ENCODE results near the gene MLF2. TPM values are rescaled to one million over a fixed set of nuclear protein-coding genes. Genes with fewer than 3 reads are reported as not detected.
A peak's percentile ranks its signal among the peaks of the same experiment; 100 is the strongest.

MLF2 gene
- total RNA-seq, 1 donor from 2014 or later: 73.6 TPM

DNA sequence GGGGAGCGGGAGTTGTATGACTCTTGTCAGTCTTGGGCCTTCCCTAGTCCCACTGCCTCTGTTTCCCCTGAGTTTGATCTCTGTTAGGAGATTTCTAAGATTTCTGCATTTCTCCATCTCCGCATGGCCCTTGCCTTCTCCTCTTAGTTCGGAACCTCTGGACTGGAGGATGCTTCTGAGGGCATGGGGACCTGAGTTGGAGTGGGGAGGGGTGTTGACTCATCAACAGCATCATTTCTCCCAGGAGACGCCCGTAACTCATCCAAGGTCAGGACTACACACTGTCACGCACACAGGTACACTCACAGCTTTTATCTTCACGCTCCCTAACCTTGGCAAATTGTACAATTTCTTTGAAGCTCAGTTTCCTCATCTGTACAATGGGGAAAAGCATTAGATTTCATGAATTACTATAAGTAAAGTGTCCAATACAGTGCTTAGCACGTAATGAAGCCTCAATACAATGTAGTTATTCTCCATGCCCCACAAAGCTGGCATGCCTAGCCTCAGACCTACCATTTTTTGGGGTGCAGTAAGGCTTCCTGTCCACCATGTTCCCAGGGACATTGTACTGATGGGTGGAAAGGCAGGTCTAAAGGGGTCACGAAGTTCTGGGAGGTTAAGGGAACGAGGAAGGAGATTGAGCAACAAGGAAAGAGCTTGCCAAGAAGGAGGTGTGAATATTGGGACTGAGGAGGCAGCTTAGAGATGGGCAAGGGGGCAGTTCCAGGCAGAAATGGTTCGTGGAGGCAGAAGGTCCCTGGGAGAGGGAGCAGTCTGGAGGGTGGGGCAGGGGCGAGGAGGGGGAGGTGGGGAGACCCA, 18.8 kb upstream of the MLF2 start:
- peaks cover 22 to 31% (median 22%) of the 10 kb centered on the region in 3 donors for H3K4me1 ChIP-seq (ENCODE audit: control insufficient read depth in 3 of 3, insufficient read depth in 3 of 3, low read length in 3 of 3)

DNA sequence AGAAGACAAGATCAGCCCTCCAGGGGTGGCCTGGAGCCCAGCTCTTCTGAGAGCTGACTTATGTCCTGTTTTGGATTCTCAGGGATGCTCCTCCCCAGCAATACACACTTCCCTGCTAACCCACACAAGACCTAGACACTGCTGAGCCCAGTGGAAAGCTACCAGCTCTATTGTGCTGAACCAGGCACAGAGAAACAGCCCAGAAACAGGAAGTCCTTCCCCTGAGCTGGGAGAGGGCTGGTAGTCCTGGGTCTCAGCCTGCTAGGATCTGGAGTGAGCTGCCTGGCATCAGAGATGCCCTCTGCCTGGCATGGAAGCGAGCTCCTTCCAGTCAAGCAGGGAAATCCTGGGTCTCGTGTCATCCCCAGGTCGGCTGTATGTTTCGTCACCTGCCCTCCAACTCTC, 18.2 kb upstream of the MLF2 start:
- no peak overlapping the region for H3K9ac ChIP-seq (ENCODE audit: low read depth in 1 of 3, low read length in 3 of 3)
- H3K4me1 ChIP-seq (ENCODE audit: control insufficient read depth in 3 of 3, insufficient read depth in 3 of 3, low read length in 3 of 3): peaks cover 22 to 31% (median 22%) of the 10 kb centered on the region in 3 donors
- no peaks in the 10 kb centered on the region for H3K9me3 ChIP-seq (ENCODE audit: control insufficient read depth in 3 of 3, low read length in 3 of 3)
- peaks cover 0 to 7% (median 2%) of the 10 kb centered on the region in 3 donors for H3K36me3 ChIP-seq (ENCODE audit: control insufficient read depth in 3 of 3, insufficient read depth in 3 of 3, low read length in 3 of 3)
- H3K4me3 ChIP-seq (ENCODE audit: low read length in 3 of 3): no peak overlapping the region
- H3K27me3 ChIP-seq (ENCODE audit: control insufficient read depth in 3 of 3, insufficient read depth in 3 of 3, low read length in 3 of 3): no peaks in the 10 kb centered on the region
- H3K27ac ChIP-seq (ENCODE audit: low read depth, low read length): no peak overlapping the region

More for the DNA sequence above, 18.8 kb upstream of the MLF2 start:
- Histone ChIP-seq H3K27me3 (ENCODE audit: control insufficient read depth in 3 of 3, insufficient read depth in 3 of 3, low read length in 3 of 3) (no peaks in the 10 kb centered on the region), H3K4me3 (ENCODE audit: low read length in 3 of 3) (no peak overlapping the region), H3K27ac (ENCODE audit: low read depth, low read length) (no peak overlapping the region), H3K9ac (ENCODE audit: low read depth in 1 of 3, low read length in 3 of 3) (no peak overlapping the region), H3K36me3 (ENCODE audit: control insufficient read depth in 3 of 3, insufficient read depth in 3 of 3, low read length in 3 of 3) (peaks cover 0 to 7% (median 2%) of the 10 kb centered on the region in 3 donors), H3K9me3 (ENCODE audit: control insufficient read depth in 3 of 3, low read length in 3 of 3) (no peaks in the 10 kb centered on the region)

GRCh38 chr12:6770600-6770999, 17.7 kb upstream of the MLF2 start:
- peaks cover 0 to 3% (median 0%) of the 10 kb centered on the region in 3 donors for H3K27me3 ChIP-seq (ENCODE audit: control insufficient read depth in 3 of 3, insufficient read depth in 3 of 3, low read length in 3 of 3)
- H3K36me3 ChIP-seq (ENCODE audit: control insufficient read depth in 3 of 3, insufficient read depth in 3 of 3, low read length in 3 of 3): peaks cover 0 to 7% (median 2%) of the 10 kb centered on the region in 3 donors
- H3K4me1 ChIP-seq (ENCODE audit: control insufficient read depth in 3 of 3, insufficient read depth in 3 of 3, low read length in 3 of 3): peaks cover 23 to 35% (median 26%) of the 10 kb centered on the region in 3 donors
- no peak overlapping the region for H3K4me3 ChIP-seq (ENCODE audit: low read length in 3 of 3)
- no peak overlapping the region for H3K27ac ChIP-seq (ENCODE audit: low read depth, low read length)
- no peaks in the 10 kb centered on the region for H3K9me3 ChIP-seq (ENCODE audit: control insufficient read depth in 3 of 3, low read length in 3 of 3)
- H3K9ac ChIP-seq (ENCODE audit: low read depth in 1 of 3, low read length in 3 of 3): no peak overlapping the region

GRCh38 chr12:6770094-6770493, 17.2 kb upstream of the MLF2 start:
- H3K4me1 ChIP-seq (ENCODE audit: control insufficient read depth in 3 of 3, insufficient read depth in 3 of 3, low read length in 3 of 3): peaks cover 28 to 40% (median 31%) of the 10 kb centered on the region in 3 donors
- H3K27ac ChIP-seq (ENCODE audit: low read depth, low read length): no peak overlapping the region
- H3K9ac ChIP-seq (ENCODE audit: low read depth in 1 of 3, low read length in 3 of 3): no peak overlapping the region

GRCh38 chr12:6769666-6770065, 16.7 kb upstream of the MLF2 start:
- Histone ChIP-seq H3K27me3 (ENCODE audit: control insufficient read depth in 3 of 3, insufficient read depth in 3 of 3, low read length in 3 of 3) (peaks cover 0 to 5% (median 0%) of the 10 kb centered on the region in 3 donors), H3K9me3 (ENCODE audit: control insufficient read depth in 3 of 3, low read length in 3 of 3) (no peaks in the 10 kb centered on the region), H3K4me1 (ENCODE audit: control insufficient read depth in 3 of 3, insufficient read depth in 3 of 3, low read length in 3 of 3) (peaks cover 30 to 42% (median 34%) of the 10 kb centered on the region in 3 donors), H3K4me3 (ENCODE audit: low read length in 3 of 3) (no peak overlapping the region), H3K27ac (ENCODE audit: low read depth, low read length) (no peak overlapping the region), H3K36me3 (ENCODE audit: control insufficient read depth in 3 of 3, insufficient read depth in 3 of 3, low read length in 3 of 3) (peaks cover 0 to 7% (median 2%) of the 10 kb centered on the region in 3 donors), H3K9ac (ENCODE audit: low read depth in 1 of 3, low read length in 3 of 3) (no peak overlapping the region)

More at GRCh38 chr12:6770094-6770493, 17.2 kb upstream of the MLF2 start:
- H3K36me3 ChIP-seq (ENCODE audit: control insufficient read depth in 3 of 3, insufficient read depth in 3 of 3, low read length in 3 of 3): peaks cover 0 to 7% (median 2%) of the 10 kb centered on the region in 3 donors
- H3K27me3 ChIP-seq (ENCODE audit: control insufficient read depth in 3 of 3, insufficient read depth in 3 of 3, low read length in 3 of 3): peaks cover 0 to 5% (median 0%) of the 10 kb centered on the region in 3 donors
- H3K4me3 ChIP-seq (ENCODE audit: low read length in 3 of 3): no peak overlapping the region
- H3K9me3 ChIP-seq (ENCODE audit: control insufficient read depth in 3 of 3, low read length in 3 of 3): no peaks in the 10 kb centered on the region

DNA sequence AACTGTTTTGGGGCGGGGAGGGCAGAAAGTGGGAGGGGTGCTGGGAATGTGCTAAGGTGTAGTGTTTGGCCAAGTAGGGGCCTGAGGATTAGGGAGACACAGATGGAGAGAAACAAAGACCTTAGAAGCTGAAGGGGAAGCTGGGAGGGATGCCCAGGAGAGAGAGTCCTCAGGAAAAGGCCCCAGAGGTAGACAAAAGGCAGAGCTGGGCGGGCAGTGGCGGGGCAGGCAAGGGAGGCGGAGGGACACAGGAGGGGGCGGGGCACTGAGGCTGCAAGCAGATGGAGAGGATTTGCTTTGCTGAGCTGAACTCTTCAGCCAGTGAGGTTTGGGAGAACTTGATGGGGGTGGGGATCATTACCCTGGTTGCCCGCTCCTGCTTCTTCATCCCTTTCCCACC, 16.0 kb upstream of the MLF2 start:
- peak overlapping the region in 2 of 3 donors; percentile 72 to 75 for H3K4me3 ChIP-seq (ENCODE audit: low read length in 3 of 3)
- peak overlapping the region in 1 of 3 donors; percentile 68 for H3K9ac ChIP-seq (ENCODE audit: low read depth in 1 of 3, low read length in 3 of 3)
- H3K27ac ChIP-seq (ENCODE audit: low read depth, low read length): no peak overlapping the region
- peaks cover 0 to 7% (median 2%) of the 10 kb centered on the region in 3 donors for H3K36me3 ChIP-seq (ENCODE audit: control insufficient read depth in 3 of 3, insufficient read depth in 3 of 3, low read length in 3 of 3)
- H3K4me1 ChIP-seq (ENCODE audit: control insufficient read depth in 3 of 3, insufficient read depth in 3 of 3, low read length in 3 of 3): peaks cover 33 to 43% (median 41%) of the 10 kb centered on the region in 3 donors
- H3K27me3 ChIP-seq (ENCODE audit: control insufficient read depth in 3 of 3, insufficient read depth in 3 of 3, low read length in 3 of 3): peaks cover 0 to 5% (median 0%) of the 10 kb centered on the region in 3 donors
- H3K9me3 ChIP-seq (ENCODE audit: control insufficient read depth in 3 of 3, low read length in 3 of 3): no peaks in the 10 kb centered on the region

- Histone ChIP-seq H3K27me3 (ENCODE audit: control insufficient read depth in 3 of 3, insufficient read depth in 3 of 3, low read length in 3 of 3) (peaks cover 0 to 5% (median 0%) of the 10 kb centered on the region in 3 donors), H3K4me1 (ENCODE audit: control insufficient read depth in 3 of 3, insufficient read depth in 3 of 3, low read length in 3 of 3) (peaks cover 38 to 48% (median 46%) of the 10 kb centered on the region in 3 donors), H3K9ac (ENCODE audit: low read depth in 1 of 3, low read length in 3 of 3) (peak overlapping the region; percentile 57 to 77 (median 68)), H3K4me3 (ENCODE audit: low read length in 3 of 3) (peak overlapping the region; percentile 72 to 78 (median 75)), H3K9me3 (ENCODE audit: control insufficient read depth in 3 of 3, low read length in 3 of 3) (no peaks in the 10 kb centered on the region), H3K36me3 (ENCODE audit: control insufficient read depth in 3 of 3, insufficient read depth in 3 of 3, low read length in 3 of 3) (peaks cover 0 to 7% (median 2%) of the 10 kb centered on the region in 3 donors), H3K27ac (ENCODE audit: low read depth, low read length) (peak overlapping the region; percentile 69)
Measured at GRCh38 chr12:6768437-6768914, 15.5 kb upstream of the MLF2 start.

DNA sequence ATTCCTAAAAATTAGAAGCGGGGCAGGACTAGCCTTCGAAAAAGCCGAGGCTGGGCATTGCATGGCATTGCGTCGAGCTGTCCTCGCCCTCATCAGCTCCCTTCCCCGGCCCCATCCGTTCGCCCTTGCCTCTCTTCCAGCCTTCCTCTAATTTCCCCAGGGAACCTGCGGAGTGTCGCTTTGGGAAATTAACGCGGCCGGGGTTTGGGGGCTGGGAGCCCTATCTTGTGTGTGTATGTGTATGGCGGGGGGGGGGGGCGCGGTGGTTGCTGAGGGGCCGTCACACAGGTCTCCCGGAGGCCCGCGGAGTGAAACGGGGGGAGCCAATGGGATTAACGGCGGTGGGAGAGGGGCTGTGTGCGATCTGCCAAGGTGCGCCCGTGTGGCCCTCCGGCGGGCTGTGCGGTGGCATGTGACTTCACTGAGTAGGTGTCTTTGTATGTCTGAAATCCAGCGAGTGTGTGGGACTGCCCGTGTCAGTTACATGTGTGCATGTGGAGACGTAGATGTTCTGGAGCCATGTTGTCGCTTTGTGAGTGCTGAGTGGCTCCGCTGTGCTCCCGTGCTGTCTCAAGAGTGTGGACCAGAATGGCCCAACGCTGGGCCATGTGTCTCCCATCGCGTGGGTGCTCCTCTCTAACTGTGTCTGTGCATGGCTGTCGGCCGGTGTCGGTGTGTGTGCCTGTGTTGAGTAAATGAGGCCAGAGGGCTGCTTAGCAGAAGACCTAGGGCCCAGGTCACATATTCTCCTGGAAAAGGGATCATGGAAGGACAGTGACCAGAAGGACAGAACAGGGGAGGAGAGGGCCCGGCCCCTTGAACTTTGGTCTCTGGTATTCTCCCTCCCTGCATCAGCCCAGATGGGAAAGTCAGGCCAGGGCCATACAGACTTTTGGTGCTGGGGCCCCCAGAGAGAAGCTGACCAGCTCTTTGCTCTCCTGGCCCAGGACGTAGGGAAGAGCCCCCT, 14.7 kb upstream of the MLF2 start:
- H3K4me3 ChIP-seq (ENCODE audit: low read length in 3 of 3): peak overlapping the region; percentile 72 to 78 (median 75)
- H3K27ac ChIP-seq (ENCODE audit: low read depth, low read length): peak overlapping the region; percentile 69
- H3K36me3 ChIP-seq (ENCODE audit: control insufficient read depth in 3 of 3, insufficient read depth in 3 of 3, low read length in 3 of 3): peaks cover 0 to 7% (median 2%) of the 10 kb centered on the region in 3 donors
- peaks cover 0 to 5% (median 0%) of the 10 kb centered on the region in 3 donors for H3K27me3 ChIP-seq (ENCODE audit: control insufficient read depth in 3 of 3, insufficient read depth in 3 of 3, low read length in 3 of 3)
- H3K4me1 ChIP-seq (ENCODE audit: control insufficient read depth in 3 of 3, insufficient read depth in 3 of 3, low read length in 3 of 3): peaks cover 40 to 50% (median 49%) of the 10 kb centered on the region in 3 donors
- H3K9me3 ChIP-seq (ENCODE audit: control insufficient read depth in 3 of 3, low read length in 3 of 3): no peaks in the 10 kb centered on the region
- peak overlapping the region; percentile 77 to 84 (median 79) for H3K9ac ChIP-seq (ENCODE audit: low read depth in 1 of 3, low read length in 3 of 3)

GRCh38 chr12:6766651-6767349, 13.9 kb upstream of the MLF2 start:
- Histone ChIP-seq H3K27me3 (ENCODE audit: control insufficient read depth in 3 of 3, insufficient read depth in 3 of 3, low read length in 3 of 3) (peaks cover 0 to 5% (median 0%) of the 10 kb centered on the region in 3 donors), H3K36me3 (ENCODE audit: control insufficient read depth in 3 of 3, insufficient read depth in 3 of 3, low read length in 3 of 3) (peaks cover 0 to 7% (median 2%) of the 10 kb centered on the region in 3 donors), H3K27ac (ENCODE audit: low read depth, low read length) (peak overlapping the region; percentile 69), H3K9ac (ENCODE audit: low read depth in 1 of 3, low read length in 3 of 3) (peak overlapping the region; percentile 77 to 84 (median 79)), H3K4me3 (ENCODE audit: low read length in 3 of 3) (peak overlapping the region; percentile 72 to 78 (median 75)), H3K9me3 (ENCODE audit: control insufficient read depth in 3 of 3, low read length in 3 of 3) (no peaks in the 10 kb centered on the region), H3K4me1 (ENCODE audit: control insufficient read depth in 3 of 3, insufficient read depth in 3 of 3, low read length in 3 of 3) (peaks cover 38 to 47% (median 47%) of the 10 kb centered on the region in 3 donors)

All from skeletal muscle tissue (tissue), 4 donors.